H1 (cell line): ENCODE results near the gene LAMA4. TPM values are rescaled to one million over a fixed set of nuclear protein-coding genes. Genes with fewer than 3 reads are reported as not detected.

Source experiments
- CHD7 ChIP-seq: fragments of 300-600 bp; sonication (generic); IDR thresholded peaks from 2 replicates; pipeline ENCODE4 v1.7.1; 2012; ENCODE audit warnings: low read length, moderate library complexity, mild to moderate bottlenecking, inconsistent platforms; ENCODE audit not compliant: insufficient replicate concordance
- polyA plus RNA-seq, 7 experiments: library from polyadenylated mRNA; depleted of rRNA in 3 of 7; stranded (reverse) in 5 of 7; unstranded in 2 of 7; fragments of >200 nt in 5 of 7; fragments of 200-250 nt in 2 of 7; gene quantifications; 1 replicate in 5 of 7; 2 replicates in 1 of 7; 4 replicates in 1 of 7; pipeline versions ENCODE4 v1.2.1 to v1.2.3, GENCODE V29; 2011 to 2013; ENCODE audit warnings: missing spikeins in 2 of 7, mixed read lengths in 2 of 7
- total RNA-seq: library from RNA; stranded (reverse); fragmentation: NEBNext Ultra II Directional; extraction: Animal tissue kit (Norgen Biotek cat#: 25700); gene quantifications from 2 replicates; pipeline ENCODE4 v1.2.1, GENCODE V29; 2021

The LAMA4 gene
- total and polyA plus RNA-seq, 2 of the 8 experiments (the other 6 are each of a cell fraction or from before 2014, with no cell fraction given), result 0.95 to 1.5 TPM

- TF ChIP-seq CHD7, result no peak
- TF ChIP-seq, all 59 proteins: peak for 0
Observed at GRCh38 chr6:112237066-112237465, 17.3 kb downstream of the LAMA4 start (continued).
